AG04450 (cell line): Measurements from ENCODE around the gene PRR36. TPM values are rescaled to one million over a fixed set of nuclear protein-coding genes. Genes with fewer than 3 reads are reported as not detected.
"Not testable (repeated sequence)": the region's sequence is repeated elsewhere in the genome, so short reads cannot be mapped to it uniquely, and the experiment has no call there.

Experiments used
- CTCF ChIA-PET: fragments of 300-600, 350-600 bp; formaldehyde crosslinking; extraction: SDS; loops from one replicate; lab custom pipeline; 2022; ENCODE audit warnings: antibody characterized with exemption, inconsistent platforms; lab: Charles Lee
- POLR2A ChIA-PET: fragments of 350-600 bp; formaldehyde crosslinking; extraction: SDS; loops from one replicate; lab custom pipeline; 2021; ENCODE audit warnings: antibody characterized with exemption, inconsistent platforms; lab: Yijun Ruan, JAX
- DNase-seq: peaks from one replicate; pipeline ENCODE4 v3.0.0-alpha.2; 2011; ENCODE audit warnings: low read depth, low spot score
- H3K27ac ChIP-seq: one replicate; pipeline ENCODE4 v1.5.1; 2012; ENCODE audit warnings: low read depth, low read length, control low read depth
- H3K27me3 ChIP-seq: one replicate; pipeline ENCODE4 v1.6.0; 2012; ENCODE audit warnings: low read length; ENCODE audit not compliant: control insufficient read depth, insufficient read depth
- H3K4me3 ChIP-seq: 2 replicates; pipeline ENCODE4 v1.5.1; 2011; ENCODE audit warnings: mild to moderate bottlenecking, low read depth, low read length, control low read depth
- H3K9me3 ChIP-seq: 2 replicates; pipeline ENCODE4 v1.5.1; 2012; ENCODE audit warnings: low read length; ENCODE audit not compliant: control insufficient read depth, insufficient read depth
- CTCF ChIP-seq: IDR thresholded peaks from 2 replicates; pipeline ENCODE4 v1.5.1; 2011; ENCODE audit warnings: low read depth, low read length, control low read depth, inconsistent platforms
- polyA plus RNA-seq: library from polyadenylated mRNA; depleted of rRNA; stranded (reverse); fragments of >200 nt; gene quantifications from 2 replicates; pipeline ENCODE4 v1.2.3, GENCODE V29; 2011

The PRR36 gene
- polyA plus RNA-seq, 1 experiment, result not detected

- ChIA-PET CTCF (no interaction called here), POLR2A (no interaction called here)
- no peak for DNase-seq
- Histone ChIP-seq H3K27me3 (no peaks in the 10 kb centered on the region), H3K9me3 (no peaks in the 10 kb centered on the region; the same call in 1 of the 2 replicates), H3K27ac (no peak overlapping the region), H3K4me3 (no peak overlapping the region)
- TF ChIP-seq CTCF, result no peak
Observed at GRCh38 chr19:7898967-7899366, 24.8 kb upstream of the PRR36 start.

- no peak for DNase-seq
- Histone ChIP-seq H3K27ac (no peak overlapping the region), H3K4me3 (no peak overlapping the region), H3K9me3 (no peaks in the 10 kb centered on the region; the same call in 1 of the 2 replicates), H3K27me3 (no peaks in the 10 kb centered on the region)
- ChIA-PET CTCF (no interaction called here), POLR2A (interaction anchor here (0.6 kb wide), 2 partner anchors 9 to 13 kb away, joined by 3 to 4 read pairs; no protein-coding TSS in a partner anchor)
- TF ChIP-seq CTCF, result no peak
Observed at GRCh38 chr19:7897292-7897691, 23.1 kb upstream of the PRR36 start.

DNA sequence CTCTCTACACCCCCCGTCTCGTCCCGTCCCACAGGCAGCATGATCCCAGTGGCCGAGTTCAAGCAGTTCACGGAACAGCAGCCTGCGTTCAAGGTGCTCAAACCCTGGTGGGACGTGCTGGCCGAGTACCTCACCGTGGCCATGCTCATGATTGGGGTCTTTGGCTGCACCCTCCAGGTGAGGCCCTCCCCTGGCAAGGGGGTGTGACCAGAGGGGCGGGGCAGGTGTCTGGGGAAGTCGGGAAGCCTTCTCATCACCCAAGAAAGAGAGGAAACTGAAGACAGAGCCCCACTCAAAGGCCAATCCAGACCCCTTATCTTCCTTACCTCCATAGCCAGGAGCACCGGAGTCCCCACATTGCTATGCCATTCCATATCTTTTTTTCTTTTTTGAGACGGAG, 21.4 kb upstream of the PRR36 start:
- no peak overlapping the region for H3K27ac ChIP-seq
- no peaks in the 10 kb centered on the region for H3K27me3 ChIP-seq
- CTCF ChIA-PET, result no interaction called here
- H3K4me3 ChIP-seq, result no peak overlapping the region
- no peak for DNase-seq
- TF ChIP-seq CTCF, result no peak
- no peaks in the 10 kb centered on the region; the same call in 1 of the 2 replicates for H3K9me3 ChIP-seq
- POLR2A ChIA-PET, result no interaction called here

- TF ChIP-seq CTCF, result no peak
- CTCF ChIA-PET, result interaction anchor here (1.3 kb wide), 1 partner anchor 9 kb away, joined by 3 read pairs; the partner anchor contains the start of gene MAP2K7
- H3K4me3 ChIP-seq, result no peak overlapping the region
- H3K27ac ChIP-seq, result no peak overlapping the region
- no peaks in the 10 kb centered on the region; the same call in 1 of the 2 replicates for H3K9me3 ChIP-seq
- no peaks in the 10 kb centered on the region for H3K27me3 ChIP-seq
- DNase-seq, result no peak
- POLR2A ChIA-PET, result no interaction called here
Observed at GRCh38 chr19:7894612-7895309, 20.6 kb upstream of the PRR36 start.

DNA sequence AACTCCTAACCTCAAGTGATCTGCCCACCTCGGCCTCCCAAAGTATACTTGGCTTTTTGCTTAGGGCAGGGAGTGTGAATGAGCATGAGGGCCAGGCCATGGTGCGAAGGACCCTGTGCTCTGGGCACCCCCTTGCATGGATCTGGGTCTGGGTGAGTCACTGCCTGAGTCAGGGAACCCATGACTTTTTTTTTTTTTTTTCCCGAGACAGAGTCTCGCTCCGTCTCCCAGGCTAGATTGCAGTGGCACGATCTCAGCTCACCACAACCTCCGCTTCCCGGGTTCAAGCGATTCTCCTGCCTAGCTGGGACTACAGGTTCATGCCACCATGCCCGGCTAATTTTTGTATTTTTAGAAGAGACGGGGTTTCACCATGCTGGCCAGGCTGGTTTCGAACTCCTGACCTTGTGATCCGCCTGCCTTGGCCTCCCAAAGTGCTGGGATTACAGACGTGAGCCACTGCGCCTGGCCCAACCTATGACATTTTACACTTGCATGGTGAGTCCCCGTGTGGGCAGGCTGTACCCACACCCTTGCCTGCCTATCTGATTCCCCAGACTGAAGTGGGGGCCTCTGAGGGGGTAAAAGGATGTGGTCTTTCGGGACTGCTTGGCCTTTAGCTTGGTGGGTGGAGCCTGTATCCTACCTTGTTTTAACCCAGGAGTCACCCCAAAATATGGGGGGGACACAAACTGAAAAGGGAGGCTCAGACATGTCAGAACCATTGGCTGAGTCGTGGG, 19.3 kb upstream of the PRR36 start:
- ChIA-PET CTCF (interaction anchor here (0.6 to 1.3 kb wide), 3 partner anchors 10 to 1442 kb away, joined by 3 to 5 read pairs (median 4); partner anchors contain the start of gene MAP2K7), POLR2A (interaction anchor here (0.6 to 0.7 kb wide), 3 partner anchors 8 to 205 kb away, joined by 5 to 8 read pairs (median 5); no protein-coding TSS in a partner anchor)
- not testable (repeated sequence) for H3K27ac ChIP-seq, H3K27me3 ChIP-seq, H3K4me3 ChIP-seq, DNase-seq, H3K9me3 ChIP-seq
